HEK293 (cell line): ENCODE measurements around the gene S1PR4.
A peak's percentile ranks its signal among the peaks of the same experiment; 100 is the strongest.

Experiments
- CTCF ChIA-PET: fragments of 350-600 bp; formaldehyde crosslinking; extraction: SDS; loops from one replicate; lab custom pipeline; 2021; ENCODE audit warnings: antibody characterized with exemption; lab: Yijun Ruan, JAX
- POLR2A ChIA-PET: fragments of 300-600 bp; formaldehyde crosslinking; extraction: SDS; loops from one replicate; lab custom pipeline; 2020; ENCODE audit warnings: antibody characterized with exemption, inconsistent platforms; lab: Yijun Ruan, JAX
- H3K27ac ChIP-seq: fragments of 200-500 bp; sonication (Bioruptor generic); 2 replicates; pipeline ENCODE4 v1.5.1; 2014; ENCODE audit warnings: low read depth, low read length, control low read depth, inconsistent platforms; ENCODE audit errors: extremely low read depth
- H3K36me3 ChIP-seq, 2 experiments: fragments of 200-500 bp in 1 of 2; sonication (Bioruptor generic) in 1 of 2; 1 replicate in 1 of 2; 2 replicates in 1 of 2; pipeline ENCODE4 v1.5.1; 2014 to 2017; ENCODE audit warnings: inconsistent platforms in 2 of 2, low read length in 2 of 2; ENCODE audit not compliant: control insufficient read depth in 2 of 2, insufficient read depth in 1 of 2
- H3K4me1 ChIP-seq: fragments of 200-500 bp; sonication (Bioruptor generic); 2 replicates; pipeline ENCODE4 v1.5.1; 2014; ENCODE audit warnings: mild to moderate bottlenecking, low read length, inconsistent platforms; ENCODE audit not compliant: control insufficient read depth, insufficient read depth
- H3K4me3 ChIP-seq: 2 replicates; pipeline ENCODE4 v1.5.1; 2011; ENCODE audit warnings: low read depth, mild to moderate bottlenecking, control low read depth, low read length, moderate library complexity
- H3K9me3 ChIP-seq: fragments of 200-500 bp; sonication (Bioruptor generic); 2 replicates; pipeline ENCODE4 v1.5.1; 2014; ENCODE audit warnings: low read depth, low read length, inconsistent platforms; ENCODE audit not compliant: control insufficient read depth, insufficient read depth
- HOXD13 ChIP-seq: sonication (generic); formaldehyde crosslinking; IDR thresholded peaks from 2 replicates; pipeline ENCODE4 v1.8.0; 2022; ENCODE audit warnings: missing genetic modification reagents, borderline replicate concordance
- KLF10 ChIP-seq: fragments of 450-650 bp; IDR thresholded peaks from 2 replicates; pipeline ENCODE4 v1.5.1; 2018; ENCODE audit warnings: missing biosample characterization, mild to moderate bottlenecking, missing genetic modification characterization
- YY1 ChIP-seq: fragments of 450-650 bp; formaldehyde crosslinking; IDR thresholded peaks from 2 replicates; pipeline ENCODE4 v1.5.1; 2018; ENCODE audit warnings: missing biosample characterization, missing genetic modification characterization
- ZNF138 ChIP-seq: fragments of 450-650 bp; formaldehyde crosslinking; IDR thresholded peaks from 2 replicates; pipeline ENCODE4 v1.5.1; 2016; ENCODE audit warnings: missing biosample characterization, missing genetic modification characterization, borderline replicate concordance
- ZNF221 ChIP-seq: fragments of 450-650 bp; formaldehyde crosslinking; IDR thresholded peaks from 2 replicates; pipeline ENCODE4 v1.5.1; 2017; ENCODE audit warnings: missing biosample characterization, missing genetic modification characterization, borderline replicate concordance
- ZNF514 ChIP-seq: fragments of 450-650 bp; formaldehyde crosslinking; IDR thresholded peaks from 2 replicates; pipeline ENCODE4 v1.5.1; 2016; ENCODE audit warnings: missing biosample characterization, missing genetic modification characterization
- ZNF600 ChIP-seq: fragments of 450-650 bp; formaldehyde crosslinking; IDR thresholded peaks from 2 replicates; pipeline ENCODE4 v1.5.1; 2016; ENCODE audit warnings: missing biosample characterization, missing genetic modification characterization
- ZNF621 ChIP-seq: fragments of 450-650 bp; formaldehyde crosslinking; IDR thresholded peaks from 2 replicates; pipeline ENCODE4 v1.5.1; 2017; ENCODE audit warnings: missing biosample characterization, missing genetic modification characterization
- ZNF768 ChIP-seq: fragments of 450-650 bp; formaldehyde crosslinking; IDR thresholded peaks from 2 replicates; pipeline ENCODE4 v1.5.1; 2018; ENCODE audit warnings: missing biosample characterization, mild to moderate bottlenecking, missing genetic modification characterization
- TF ChIP-seq, protein P1 (sequence below): fragments of 450-650 bp; formaldehyde crosslinking; conservative IDR thresholded peaks from 2 replicates; pipeline ENCODE4 v1.5.1; 2016; ENCODE audit warnings: low read depth, missing biosample characterization, missing genetic modification characterization
- TF ChIP-seq, protein P2 (sequence below): fragments of 450-650 bp; formaldehyde crosslinking; optimal IDR thresholded peaks from 2 replicates; pipeline ENCODE3; 2016; ENCODE audit warnings: missing biosample characterization, mild to moderate bottlenecking, missing genetic modification characterization
- TF ChIP-seq, protein P3 (sequence below): fragments of 450-650 bp; formaldehyde crosslinking; IDR thresholded peaks from 2 replicates; pipeline ENCODE4 v1.5.1; 2016; ENCODE audit warnings: missing biosample characterization, missing genetic modification characterization
- TF ChIP-seq, protein P4 (sequence below): fragments of 450-650 bp; formaldehyde crosslinking; IDR thresholded peaks from 2 replicates; pipeline ENCODE4 v1.5.1; 2016; ENCODE audit warnings: missing biosample characterization, missing genetic modification characterization

The S1PR4 gene

DNA sequence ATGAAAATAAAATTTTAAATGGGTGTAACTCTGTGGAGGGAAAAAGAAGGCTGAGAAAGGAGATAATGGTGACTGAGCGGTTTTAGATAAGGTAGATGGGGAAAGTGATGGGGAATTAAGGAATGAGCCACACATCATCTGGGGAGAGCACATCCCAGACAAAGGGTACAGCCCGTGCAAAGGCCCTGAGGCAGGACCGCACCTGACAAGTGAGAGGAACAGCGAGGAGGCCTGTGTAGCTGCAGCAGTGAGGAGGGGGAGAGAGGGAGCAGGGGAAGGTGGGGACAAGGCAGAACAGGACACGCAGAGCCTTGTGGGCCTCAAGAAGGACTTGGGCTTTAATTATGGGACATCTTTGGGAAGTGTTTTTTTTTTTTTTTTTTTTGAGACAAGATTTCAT, 44.1 kb downstream of the S1PR4 start (continued):
- TF ChIP-seq, protein P1, sequence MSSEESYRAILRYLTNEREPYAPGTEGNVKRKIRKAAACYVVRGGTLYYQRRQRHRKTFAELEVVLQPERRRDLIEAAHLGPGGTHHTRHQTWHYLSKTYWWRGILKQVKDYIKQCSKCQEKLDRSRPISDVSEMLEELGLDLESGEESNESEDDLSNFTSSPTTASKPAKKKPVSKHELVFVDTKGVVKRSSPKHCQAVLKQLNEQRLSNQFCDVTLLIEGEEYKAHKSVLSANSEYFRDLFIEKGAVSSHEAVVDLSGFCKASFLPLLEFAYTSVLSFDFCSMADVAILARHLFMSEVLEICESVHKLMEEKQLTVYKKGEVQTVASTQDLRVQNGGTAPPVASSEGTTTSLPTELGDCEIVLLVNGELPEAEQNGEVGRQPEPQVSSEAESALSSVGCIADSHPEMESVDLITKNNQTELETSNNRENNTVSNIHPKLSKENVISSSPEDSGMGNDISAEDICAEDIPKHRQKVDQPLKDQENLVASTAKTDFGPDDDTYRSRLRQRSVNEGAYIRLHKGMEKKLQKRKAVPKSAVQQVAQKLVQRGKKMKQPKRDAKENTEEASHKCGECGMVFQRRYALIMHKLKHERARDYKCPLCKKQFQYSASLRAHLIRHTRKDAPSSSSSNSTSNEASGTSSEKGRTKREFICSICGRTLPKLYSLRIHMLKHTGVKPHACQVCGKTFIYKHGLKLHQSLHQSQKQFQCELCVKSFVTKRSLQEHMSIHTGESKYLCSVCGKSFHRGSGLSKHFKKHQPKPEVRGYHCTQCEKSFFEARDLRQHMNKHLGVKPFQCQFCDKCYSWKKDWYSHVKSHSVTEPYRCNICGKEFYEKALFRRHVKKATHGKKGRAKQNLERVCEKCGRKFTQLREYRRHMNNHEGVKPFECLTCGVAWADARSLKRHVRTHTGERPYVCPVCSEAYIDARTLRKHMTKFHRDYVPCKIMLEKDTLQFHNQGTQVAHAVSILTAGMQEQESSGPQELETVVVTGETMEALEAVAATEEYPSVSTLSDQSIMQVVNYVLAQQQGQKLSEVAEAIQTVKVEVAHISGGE (tag by site-specific recombination) = no peak
- TF ChIP-seq ZNF221 (tag by site-specific recombination) = no peak

DNA sequence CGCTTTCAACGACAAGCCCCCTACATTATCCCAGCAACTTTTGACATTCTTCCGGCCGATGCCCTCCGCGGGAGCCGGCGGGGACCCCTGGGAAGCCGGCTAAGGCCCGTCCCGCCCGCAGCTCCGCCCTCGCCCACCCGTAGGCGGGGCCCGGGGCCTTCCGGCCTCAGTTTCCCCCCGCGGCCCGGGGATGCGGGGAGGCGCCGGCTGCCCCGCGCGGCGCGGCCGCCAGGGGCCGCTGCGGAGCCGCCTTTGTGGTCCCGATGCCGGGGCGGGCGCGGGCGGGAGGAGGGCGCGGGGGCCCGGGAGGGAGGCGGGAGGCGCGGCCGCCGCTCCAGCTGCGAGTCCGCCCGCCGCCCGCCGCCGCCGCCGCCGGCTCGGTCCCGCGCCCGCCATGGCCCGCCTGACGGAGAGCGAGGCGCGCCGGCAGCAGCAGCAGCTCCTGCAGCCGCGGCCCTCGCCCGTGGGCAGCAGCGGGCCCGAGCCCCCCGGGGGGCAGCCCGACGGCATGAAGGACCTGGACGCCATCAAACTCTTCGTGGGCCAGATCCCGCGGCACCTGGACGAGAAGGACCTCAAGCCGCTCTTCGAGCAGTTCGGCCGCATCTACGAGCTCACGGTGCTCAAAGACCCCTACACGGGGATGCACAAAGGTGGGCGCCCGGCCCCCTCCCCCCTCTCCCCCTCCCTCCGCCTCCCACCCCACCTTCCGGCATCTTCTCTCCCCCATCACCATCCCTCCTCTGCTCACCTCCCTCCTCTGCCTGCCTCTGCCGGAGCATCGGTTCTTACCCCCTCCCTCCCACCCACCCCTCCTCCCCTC, 46.0 kb downstream of the S1PR4 start, which contains the start of gene CELF5:
CELF5 (plus strand) TSS at position 316 of the 823 bp plus-strand sequence; CDS start at position 395, 79 bp downstream.
- peak within 1 kb of the TSS; percentile 33 for H3K4me3 ChIP-seq
- H3K36me3 ChIP-seq = no peaks in the 10 kb centered on the region
- TF ChIP-seq, protein P2, sequence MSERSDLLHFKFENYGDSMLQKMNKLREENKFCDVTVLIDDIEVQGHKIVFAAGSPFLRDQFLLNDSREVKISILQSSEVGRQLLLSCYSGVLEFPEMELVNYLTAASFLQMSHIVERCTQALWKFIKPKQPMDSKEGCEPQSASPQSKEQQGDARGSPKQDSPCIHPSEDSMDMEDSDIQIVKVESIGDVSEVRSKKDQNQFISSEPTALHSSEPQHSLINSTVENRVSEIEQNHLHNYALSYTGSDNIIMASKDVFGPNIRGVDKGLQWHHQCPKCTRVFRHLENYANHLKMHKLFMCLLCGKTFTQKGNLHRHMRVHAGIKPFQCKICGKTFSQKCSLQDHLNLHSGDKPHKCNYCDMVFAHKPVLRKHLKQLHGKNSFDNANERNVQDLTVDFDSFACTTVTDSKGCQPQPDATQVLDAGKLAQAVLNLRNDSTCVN = peak; percentile 33
- TF ChIP-seq KLF10 (no peak), ZNF138 (tag by site-specific recombination) (no peak), ZNF600 (tag by site-specific recombination) (no peak), ZNF768 (tag by site-specific recombination) (no peak), YY1 (peak; percentile 20; the same call in 1 of the 2 replicates)
- TF ChIP-seq, protein P3, sequence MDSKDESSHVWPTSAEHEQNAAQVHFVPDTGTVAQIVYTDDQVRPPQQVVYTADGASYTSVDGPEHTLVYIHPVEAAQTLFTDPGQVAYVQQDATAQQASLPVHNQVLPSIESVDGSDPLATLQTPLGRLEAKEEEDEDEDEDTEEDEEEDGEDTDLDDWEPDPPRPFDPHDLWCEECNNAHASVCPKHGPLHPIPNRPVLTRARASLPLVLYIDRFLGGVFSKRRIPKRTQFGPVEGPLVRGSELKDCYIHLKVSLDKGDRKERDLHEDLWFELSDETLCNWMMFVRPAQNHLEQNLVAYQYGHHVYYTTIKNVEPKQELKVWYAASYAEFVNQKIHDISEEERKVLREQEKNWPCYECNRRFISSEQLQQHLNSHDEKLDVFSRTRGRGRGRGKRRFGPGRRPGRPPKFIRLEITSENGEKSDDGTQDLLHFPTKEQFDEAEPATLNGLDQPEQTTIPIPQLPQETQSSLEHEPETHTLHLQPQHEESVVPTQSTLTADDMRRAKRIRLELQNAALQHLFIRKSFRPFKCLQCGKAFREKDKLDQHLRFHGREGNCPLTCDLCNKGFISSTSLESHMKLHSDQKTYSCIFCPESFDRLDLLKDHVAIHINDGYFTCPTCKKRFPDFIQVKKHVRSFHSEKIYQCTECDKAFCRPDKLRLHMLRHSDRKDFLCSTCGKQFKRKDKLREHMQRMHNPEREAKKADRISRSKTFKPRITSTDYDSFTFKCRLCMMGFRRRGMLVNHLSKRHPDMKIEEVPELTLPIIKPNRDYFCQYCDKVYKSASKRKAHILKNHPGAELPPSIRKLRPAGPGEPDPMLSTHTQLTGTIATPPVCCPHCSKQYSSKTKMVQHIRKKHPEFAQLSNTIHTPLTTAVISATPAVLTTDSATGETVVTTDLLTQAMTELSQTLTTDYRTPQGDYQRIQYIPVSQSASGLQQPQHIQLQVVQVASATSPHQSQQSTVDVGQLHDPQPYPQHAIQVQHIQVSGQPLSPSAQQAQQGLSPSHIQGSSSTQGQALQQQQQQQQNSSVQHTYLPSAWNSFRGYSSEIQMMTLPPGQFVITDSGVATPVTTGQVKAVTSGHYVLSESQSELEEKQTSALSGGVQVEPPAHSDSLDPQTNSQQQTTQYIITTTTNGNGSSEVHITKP = no peak
- no peaks in the 10 kb centered on the region for H3K9me3 ChIP-seq
- no peak within 1 kb of the TSS for H3K27ac ChIP-seq
- H3K4me1 ChIP-seq = no peaks in the 10 kb centered on the region
- POLR2A ChIA-PET = no interaction called here
- CTCF ChIA-PET = interaction anchor here (0.6 to 2.9 kb wide), 8 partner anchors 9 to 268 kb away, joined by 3 to 12 read pairs (median 5); no protein-coding TSS in a partner anchor

DNA sequence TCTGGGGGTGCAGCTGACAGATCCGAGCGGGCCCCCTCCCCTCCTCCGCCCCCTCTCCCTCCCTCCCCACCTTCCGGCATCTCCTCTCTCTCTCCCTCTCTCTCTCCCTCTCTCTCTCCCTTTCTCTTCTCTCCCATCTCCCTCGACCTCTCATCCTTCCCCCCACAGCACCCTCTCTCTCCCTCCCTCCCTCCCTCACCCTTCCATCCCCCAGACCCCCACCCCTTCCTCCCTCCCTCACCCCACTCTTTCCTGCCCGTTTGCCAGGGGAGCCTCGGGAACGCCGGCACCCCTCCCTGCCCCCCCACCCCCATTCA, 46.6 kb downstream of the S1PR4 start:
- CTCF ChIA-PET = interaction anchor here (0.8 to 2.9 kb wide), 5 partner anchors 8 to 269 kb away, joined by 3 to 12 read pairs (median 7); no protein-coding TSS in a partner anchor
- Histone ChIP-seq H3K4me1 (no peaks in the 10 kb centered on the region), H3K4me3 (no peak overlapping the region), H3K36me3 (no peaks in the 10 kb centered on the region), H3K27ac (no peak overlapping the region), H3K9me3 (no peaks in the 10 kb centered on the region)
- no peak for TF ChIP-seq HOXD13 (CRISPR knock-in tag)
- TF ChIP-seq ZNF621 (tag by site-specific recombination) = no peak
- TF ChIP-seq, protein P4, sequence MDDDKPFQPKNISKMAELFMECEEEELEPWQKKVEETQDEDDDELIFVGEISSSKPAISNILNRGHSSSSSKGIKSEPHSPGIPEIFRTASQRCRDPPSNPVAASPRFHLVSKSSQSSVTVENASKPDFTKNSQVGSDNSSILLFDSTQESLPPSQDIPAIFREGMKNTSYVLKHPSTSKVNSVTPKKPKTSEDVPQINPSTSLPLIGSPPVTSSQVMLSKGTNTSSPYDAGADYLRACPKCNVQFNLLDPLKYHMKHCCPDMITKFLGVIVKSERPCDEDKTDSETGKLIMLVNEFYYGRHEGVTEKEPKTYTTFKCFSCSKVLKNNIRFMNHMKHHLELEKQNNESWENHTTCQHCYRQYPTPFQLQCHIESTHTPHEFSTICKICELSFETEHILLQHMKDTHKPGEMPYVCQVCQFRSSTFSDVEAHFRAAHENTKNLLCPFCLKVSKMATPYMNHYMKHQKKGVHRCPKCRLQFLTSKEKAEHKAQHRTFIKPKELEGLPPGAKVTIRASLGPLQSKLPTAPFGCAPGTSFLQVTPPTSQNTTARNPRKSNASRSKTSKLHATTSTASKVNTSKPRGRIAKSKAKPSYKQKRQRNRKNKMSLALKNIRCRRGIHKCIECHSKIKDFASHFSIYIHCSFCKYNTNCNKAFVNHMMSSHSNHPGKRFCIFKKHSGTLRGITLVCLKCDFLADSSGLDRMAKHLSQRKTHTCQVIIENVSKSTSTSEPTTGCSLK (tag by site-specific recombination) = no peak
- no peak for TF ChIP-seq ZNF514 (tag by site-specific recombination)
- POLR2A ChIA-PET = no interaction called here
